ENCODE measurements around the gene IL6R. TPM values are rescaled to one million over a fixed set of nuclear protein-coding genes. Genes with fewer than 3 reads are reported as not detected.
"Not testable (repeated sequence)": the region's sequence is repeated elsewhere in the genome, so short reads cannot be mapped to it uniquely, and the experiment has no call there.

IL6R gene
- total RNA-seq, 2 experiments from 2014 or later, result 15.7 to 16.0 TPM

DNA sequence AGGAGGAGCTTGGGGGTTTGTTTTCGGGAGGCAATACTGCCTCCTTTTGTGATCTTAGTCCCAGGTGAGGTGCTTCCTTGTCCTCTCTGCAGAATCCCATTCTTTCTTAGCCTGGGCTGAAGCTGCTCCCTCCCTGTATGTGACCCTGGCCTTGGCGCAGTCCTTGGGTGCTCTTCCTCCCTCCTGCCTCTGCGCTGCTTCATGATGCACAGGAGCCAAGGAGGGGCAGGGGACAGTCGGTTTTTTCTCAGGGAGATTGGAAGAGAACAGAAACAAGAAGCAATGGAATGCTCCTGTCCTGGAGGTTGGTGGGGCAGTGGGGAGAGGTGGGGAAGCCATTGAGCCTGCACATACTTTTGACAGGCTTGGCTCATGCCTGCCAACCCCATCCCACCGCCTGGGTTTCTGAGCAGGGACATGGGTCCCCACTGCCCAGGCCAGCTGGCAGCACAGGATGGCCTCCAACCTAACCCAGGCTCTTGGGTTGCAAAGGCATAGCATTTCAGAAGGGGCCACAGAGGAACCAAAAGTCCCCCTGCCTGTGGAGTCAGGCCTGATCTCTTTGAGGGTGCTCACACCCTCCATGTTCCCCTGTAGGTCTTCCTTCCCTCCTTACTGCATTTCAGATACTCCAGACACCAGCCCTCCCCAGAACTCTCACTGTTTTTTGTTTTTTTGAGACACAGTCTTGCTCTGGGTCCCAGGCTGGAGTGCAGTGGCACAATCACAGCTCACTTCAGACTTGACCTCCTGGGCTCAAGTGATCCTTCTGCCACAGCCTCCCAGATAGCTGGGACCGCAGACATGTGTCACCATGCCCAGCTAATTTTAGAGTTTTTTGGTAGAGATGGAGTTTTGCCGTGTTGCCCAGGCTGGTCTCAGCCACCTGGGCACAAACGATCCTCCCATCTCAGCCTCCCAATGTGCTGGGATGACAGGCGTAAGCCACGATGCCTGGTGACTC, 16.1 kb downstream of the IL6R start:
- H3K27ac Mint-ChIP-seq, result peak overlapping the region; percentile 37
- ChIA-PET POLR2A (interaction anchor here (0.9 to 3.9 kb wide), 5 partner anchors 9 to 46 kb away, joined by 3 to 36 read pairs (median 12); no protein-coding TSS in a partner anchor), CTCF (interaction anchor here (1.4 to 2.0 kb wide), 3 partner anchors 9 to 86 kb away, joined by 3 to 10 read pairs (median 7); no protein-coding TSS in a partner anchor)

DNA sequence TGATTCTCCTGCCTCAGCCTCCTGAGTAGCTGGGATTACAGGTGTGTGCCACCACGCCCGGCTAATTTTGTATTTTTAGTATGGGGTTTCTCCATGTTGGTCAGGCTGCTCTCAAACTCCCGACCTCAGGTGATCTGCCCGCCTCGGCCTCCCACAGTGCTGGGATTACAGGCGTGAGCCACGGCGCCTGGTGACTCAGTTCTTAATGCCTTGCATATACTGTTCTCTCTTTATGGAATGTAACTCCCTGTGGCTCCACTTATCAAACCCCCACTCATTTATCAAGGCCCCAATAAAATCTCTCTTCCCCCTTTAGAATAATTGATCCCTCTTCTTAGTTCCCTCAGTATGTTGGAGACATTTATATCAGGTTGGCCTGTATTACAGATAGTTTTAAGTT, 16.9 kb downstream of the IL6R start:
- H3K27me3 Mint-ChIP-seq; H3K4me3 Mint-ChIP-seq; CTCF ChIA-PET; H3K9me3 Mint-ChIP-seq; H3K36me3 Mint-ChIP-seq (ENCODE audit: low read depth); H3K27ac Mint-ChIP-seq; DNase-seq: not testable (repeated sequence)
- POLR2A ChIA-PET, result interaction anchor here (0.6 to 3.2 kb wide), 3 partner anchors 8 to 32 kb away, joined by 3 to 14 read pairs (median 4); no protein-coding TSS in a partner anchor
- peaks cover 55% of the 10 kb centered on the region for H3K4me1 Mint-ChIP-seq

More for the DNA sequence above, 16.1 kb downstream of the IL6R start:
- Mint-ChIP-seq H3K4me3 (no peak overlapping the region), H3K9me3 (no peaks in the 10 kb centered on the region), H3K36me3 (ENCODE audit: low read depth) (peaks cover 2% of the 10 kb centered on the region), H3K4me1 (peaks cover 58% of the 10 kb centered on the region), H3K27me3 (no peaks in the 10 kb centered on the region)
- no peak for DNase-seq

GRCh38 chr1:154422521-154422920, 17.4 kb downstream of the IL6R start:
- Mint-ChIP-seq H3K4me3 (no peak overlapping the region), H3K4me1 (peaks cover 53% of the 10 kb centered on the region), H3K36me3 (ENCODE audit: low read depth) (no peaks in the 10 kb centered on the region), H3K27ac (no peak overlapping the region), H3K9me3 (no peaks in the 10 kb centered on the region), H3K27me3 (no peaks in the 10 kb centered on the region)
- no peak for DNase-seq
- CTCF ChIA-PET, result no interaction called here
- POLR2A ChIA-PET, result interaction anchor here (0.6 kb wide), 1 partner anchor 32 kb away, joined by 4 read pairs; no protein-coding TSS in a partner anchor

GRCh38 chr1:154423304-154423987, 18.3 kb downstream of the IL6R start:
- Mint-ChIP-seq H3K36me3 (ENCODE audit: low read depth) (no peaks in the 10 kb centered on the region), H3K4me3 (no peak overlapping the region), H3K4me1 (peaks cover 49% of the 10 kb centered on the region), H3K27ac (no peak overlapping the region), H3K27me3 (no peaks in the 10 kb centered on the region), H3K9me3 (no peaks in the 10 kb centered on the region)
- POLR2A ChIA-PET, result interaction anchor here (1.2 kb wide), 1 partner anchor 16 kb away, joined by 3 read pairs; no protein-coding TSS in a partner anchor
- CTCF ChIA-PET, result interaction anchor here (0.6 kb wide), 1 partner anchor 13 kb away, joined by 3 read pairs; no protein-coding TSS in a partner anchor
- DNase-seq, result no peak

DNA sequence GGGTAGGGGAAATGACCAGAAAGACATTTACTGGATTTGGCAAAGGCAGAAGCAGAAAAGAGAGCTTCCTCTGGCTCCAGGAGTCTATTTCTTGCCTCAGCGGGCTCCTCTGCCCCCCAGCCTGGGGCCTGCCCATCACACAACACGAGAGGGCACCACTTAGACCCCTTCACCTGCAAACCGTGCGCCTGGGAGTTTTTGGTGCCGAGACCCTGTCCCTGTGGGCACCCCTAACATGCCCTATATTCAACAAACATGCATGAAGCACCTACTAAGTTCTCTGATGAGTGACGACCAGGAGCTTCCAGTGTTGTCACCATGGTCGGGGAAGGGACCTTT, 18.8 kb downstream of the IL6R start:
- no peak for DNase-seq
- Mint-ChIP-seq H3K4me1 (peaks cover 44% of the 10 kb centered on the region), H3K36me3 (ENCODE audit: low read depth) (no peaks in the 10 kb centered on the region), H3K27ac (no peak overlapping the region), H3K27me3 (no peaks in the 10 kb centered on the region), H3K9me3 (no peaks in the 10 kb centered on the region), H3K4me3 (no peak overlapping the region)
- ChIA-PET POLR2A (interaction anchor here (1.0 to 1.2 kb wide), 2 partner anchors 16 to 21 kb away, joined by 3 to 4 read pairs; no protein-coding TSS in a partner anchor), CTCF (no interaction called here)

GRCh38 chr1:154425172-154425571, 20.0 kb downstream of the IL6R start:
- no peak overlapping the region for H3K4me3 Mint-ChIP-seq
- no peaks in the 10 kb centered on the region for H3K36me3 Mint-ChIP-seq (ENCODE audit: low read depth)
- ChIA-PET POLR2A (no interaction called here), CTCF (no interaction called here)
- no peaks in the 10 kb centered on the region for H3K9me3 Mint-ChIP-seq
- no peak for DNase-seq
- H3K4me1 Mint-ChIP-seq, result peaks cover 34% of the 10 kb centered on the region
- no peaks in the 10 kb centered on the region for H3K27me3 Mint-ChIP-seq
- H3K27ac Mint-ChIP-seq, result no peak overlapping the region

DNA sequence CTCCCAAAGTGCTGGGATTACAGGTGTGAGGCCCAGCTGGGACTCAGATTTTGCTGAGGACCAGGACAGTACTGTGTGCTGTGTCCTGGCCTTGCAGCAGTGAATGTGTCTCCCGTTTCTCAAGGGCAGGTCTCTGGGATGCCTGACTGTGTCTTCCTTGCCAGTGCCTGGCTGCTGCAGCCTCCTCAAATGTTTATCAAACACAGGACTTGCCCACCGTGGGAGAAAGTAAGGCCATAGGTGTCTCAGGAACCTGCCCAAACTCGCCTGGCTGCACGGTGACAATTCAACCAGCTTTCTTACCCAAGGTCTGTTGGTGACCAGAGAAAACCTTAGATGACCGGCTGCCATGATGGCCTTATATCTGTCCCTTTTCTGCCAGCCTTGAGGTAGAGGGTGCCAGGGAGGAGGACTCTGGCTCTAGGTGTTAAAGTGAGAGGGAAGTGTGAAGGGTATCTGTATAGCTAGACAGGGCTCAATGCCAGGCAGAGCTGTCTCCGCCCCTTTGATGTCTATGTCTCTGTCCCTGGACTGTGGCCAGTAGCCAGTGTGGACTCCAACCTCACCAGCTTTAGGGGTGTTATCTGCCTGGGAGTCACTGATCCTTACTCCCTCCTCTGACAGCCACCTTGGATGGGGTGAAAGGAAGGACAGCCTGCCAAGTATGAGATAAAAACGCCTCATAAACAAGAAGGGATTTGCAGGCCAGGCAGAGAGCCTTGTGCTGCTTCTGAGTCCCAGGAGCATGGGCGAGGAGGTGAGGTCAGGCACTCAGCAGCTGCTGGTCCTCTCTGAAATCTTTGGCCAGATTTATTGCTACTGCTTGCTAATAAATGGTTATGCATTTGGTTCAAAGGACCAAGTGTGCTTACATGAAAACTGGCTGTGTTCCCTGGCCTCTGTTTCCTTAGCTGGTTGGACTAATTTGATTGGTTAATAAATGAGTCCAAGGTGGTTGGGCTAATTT, 22.3 kb downstream of the IL6R start:
- H3K27me3 Mint-ChIP-seq, result no peaks in the 10 kb centered on the region
- ChIA-PET POLR2A (interaction anchor here (0.7 kb wide), 1 partner anchor 11 kb away, joined by 5 read pairs; no protein-coding TSS in a partner anchor), CTCF (no interaction called here)
- H3K4me3 Mint-ChIP-seq, result no peak overlapping the region
- no peak overlapping the region for H3K27ac Mint-ChIP-seq
- DNase-seq, result no peak
- peaks cover 9% of the 10 kb centered on the region for H3K36me3 Mint-ChIP-seq (ENCODE audit: low read depth)
- no peaks in the 10 kb centered on the region for H3K9me3 Mint-ChIP-seq
- peaks cover 37% of the 10 kb centered on the region for H3K4me1 Mint-ChIP-seq

DNA sequence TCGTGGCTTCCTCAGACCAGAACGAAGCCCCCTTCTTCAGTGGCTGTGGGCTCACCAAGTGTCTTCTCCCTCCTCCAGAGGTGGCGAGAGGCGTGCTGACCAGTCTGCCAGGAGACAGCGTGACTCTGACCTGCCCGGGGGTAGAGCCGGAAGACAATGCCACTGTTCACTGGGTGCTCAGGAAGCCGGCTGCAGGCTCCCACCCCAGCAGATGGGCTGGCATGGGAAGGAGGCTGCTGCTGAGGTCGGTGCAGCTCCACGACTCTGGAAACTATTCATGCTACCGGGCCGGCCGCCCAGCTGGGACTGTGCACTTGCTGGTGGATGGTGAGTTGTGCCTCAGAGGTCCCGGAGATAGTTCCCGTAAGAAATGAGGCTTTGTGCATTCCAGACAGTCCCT, 24.0 kb downstream of the IL6R start:
- no peaks in the 10 kb centered on the region for H3K27me3 Mint-ChIP-seq
- CTCF ChIA-PET, result interaction anchor here (1.5 to 1.9 kb wide), 2 partner anchors 9 to 13 kb away, joined by 4 to 7 read pairs; no protein-coding TSS in a partner anchor
- POLR2A ChIA-PET, result interaction anchor here (1.2 to 1.3 kb wide), 2 partner anchors 8 to 10 kb away, joined by 3 to 4 read pairs; no protein-coding TSS in a partner anchor

GRCh38 chr1:154429841-154430611, 24.9 kb downstream of the IL6R start:
- Mint-ChIP-seq H3K4me1 (peaks cover 43% of the 10 kb centered on the region), H3K27me3 (no peaks in the 10 kb centered on the region), H3K9me3 (no peaks in the 10 kb centered on the region), H3K36me3 (ENCODE audit: low read depth) (peaks cover 14% of the 10 kb centered on the region), H3K4me3 (no peak overlapping the region), H3K27ac (no peak overlapping the region)
- ChIA-PET CTCF (interaction anchor here (0.6 to 1.9 kb wide), 5 partner anchors 10 to 94 kb away, joined by 4 to 7 read pairs (median 5); no protein-coding TSS in a partner anchor), POLR2A (interaction anchor here (0.8 to 1.6 kb wide), 5 partner anchors 9 to 21 kb away, joined by 3 to 5 read pairs (median 4); no protein-coding TSS in a partner anchor)
- DNase-seq, result no peak

More for the DNA sequence above, 24.0 kb downstream of the IL6R start:
- no peaks in the 10 kb centered on the region for H3K9me3 Mint-ChIP-seq
- peaks cover 43% of the 10 kb centered on the region for H3K4me1 Mint-ChIP-seq
- DNase-seq, result no peak
- H3K36me3 Mint-ChIP-seq (ENCODE audit: low read depth), result peaks cover 9% of the 10 kb centered on the region
- no peak overlapping the region for H3K4me3 Mint-ChIP-seq
- H3K27ac Mint-ChIP-seq, result no peak overlapping the region

GRCh38 chr1:154430903-154431302, 25.8 kb downstream of the IL6R start:
- CTCF ChIA-PET, result interaction anchor here (0.9 to 2.1 kb wide), 8 partner anchors 11 to 115 kb away, joined by 3 to 7 read pairs (median 5); no protein-coding TSS in a partner anchor
- peak overlapping the region; percentile 35 for H3K27ac Mint-ChIP-seq
- no peaks in the 10 kb centered on the region for H3K27me3 Mint-ChIP-seq
- no peaks in the 10 kb centered on the region for H3K9me3 Mint-ChIP-seq
- no peak for DNase-seq
- H3K36me3 Mint-ChIP-seq (ENCODE audit: low read depth), result peaks cover 14% of the 10 kb centered on the region
- H3K4me1 Mint-ChIP-seq, result peaks cover 39% of the 10 kb centered on the region
- POLR2A ChIA-PET, result interaction anchor here (1.3 to 2.5 kb wide), 4 partner anchors 9 to 24 kb away, joined by 4 to 12 read pairs (median 6); no protein-coding TSS in a partner anchor
- H3K4me3 Mint-ChIP-seq, result no peak overlapping the region

Data from activated CD4-positive, alpha-beta memory T cell treated with anti-CD3 and anti-CD28 coated beads, Interleukin-2, amount 10 ng/mL, durations not matched to agents 7 days and 5 days (primary cell).